Trophoblast cell (in vitro differentiated cells and primary cell): ENCODE measurements around the gene SIRPA.

ENCODE experiments used
- DNase-seq, 2 donors: peaks; one replicate each; pipeline ENCODE4 v3.0.0-alpha.2; 2016
- H2AFZ ChIP-seq: 2 replicates; pipeline ENCODE4 v1.6.1; 2013; ENCODE audit warnings: low read length, moderate library complexity, mild to moderate bottlenecking; ENCODE audit not compliant: insufficient read depth, poor library complexity
- H2AK5ac ChIP-seq: 2 replicates; pipeline ENCODE4 v1.6.1; 2013; ENCODE audit warnings: mild to moderate bottlenecking, low read length
- H2BK120ac ChIP-seq: 2 replicates; pipeline ENCODE4 v1.6.1; 2013; ENCODE audit warnings: low read length, mild to moderate bottlenecking, moderate library complexity; ENCODE audit not compliant: insufficient read depth, poor library complexity
- H2BK12ac ChIP-seq: 2 replicates; pipeline ENCODE4 v1.6.1; 2013; ENCODE audit warnings: mild to moderate bottlenecking, low read length, moderate library complexity
- H2BK5ac ChIP-seq: 2 replicates; pipeline ENCODE4 v1.6.1; 2013; ENCODE audit warnings: low read length, low read depth, moderate library complexity, mild to moderate bottlenecking; ENCODE audit not compliant: poor library complexity
- H3K14ac ChIP-seq: 2 replicates; pipeline ENCODE4 v1.6.1; 2013; ENCODE audit warnings: mild to moderate bottlenecking, low read length
- H3K18ac ChIP-seq: 2 replicates; pipeline ENCODE4 v1.6.1; 2013; ENCODE audit warnings: mild to moderate bottlenecking, low read length
- H3K23ac ChIP-seq: 2 replicates; pipeline ENCODE4 v1.6.1; 2013; ENCODE audit warnings: low read length
- H3K27ac ChIP-seq: 2 replicates; pipeline ENCODE4 v1.5.1; 2013; ENCODE audit warnings: low read depth, mild to moderate bottlenecking, inconsistent platforms, low read length, moderate library complexity
- H3K27me3 ChIP-seq: 2 replicates; pipeline ENCODE4 v1.6.1; 2013; ENCODE audit warnings: inconsistent platforms, mild to moderate bottlenecking, low read length, moderate library complexity; ENCODE audit not compliant: insufficient read depth
- H3K36me3 ChIP-seq, 2 experiments: 1 replicate in 1 of 2; 2 replicates in 1 of 2; pipeline ENCODE4 v1.6.1; 2013; ENCODE audit warnings: low read length in 2 of 2, mild to moderate bottlenecking in 2 of 2, moderate library complexity in 1 of 2; ENCODE audit not compliant: insufficient read depth in 2 of 2, control insufficient read depth in 1 of 2
- H3K4ac ChIP-seq: 2 replicates; pipeline ENCODE4 v1.6.1; 2013; ENCODE audit warnings: low read depth, mild to moderate bottlenecking, low read length, moderate library complexity
- H3K4me1 ChIP-seq, 2 experiments: 1 replicate in 1 of 2; 2 replicates in 1 of 2; pipeline ENCODE4 v1.6.1; 2013; ENCODE audit warnings: low read length in 2 of 2, mild to moderate bottlenecking in 2 of 2, moderate library complexity in 1 of 2; ENCODE audit not compliant: insufficient read depth in 2 of 2, control insufficient read depth in 1 of 2
- H3K4me2 ChIP-seq: 2 replicates; pipeline ENCODE4 v1.6.1; 2013; ENCODE audit warnings: inconsistent platforms, mild to moderate bottlenecking, low read length, moderate library complexity
- H3K4me3 ChIP-seq: 2 replicates; pipeline ENCODE4 v1.5.1; 2013; ENCODE audit warnings: mild to moderate bottlenecking, low read depth, low read length, inconsistent platforms
- H3K79me1 ChIP-seq: one replicate; pipeline ENCODE4 v1.6.1; 2013; ENCODE audit warnings: low read length
- H3K79me2 ChIP-seq: 2 replicates; pipeline ENCODE4 v1.6.1; 2013; ENCODE audit warnings: low read length, mild to moderate bottlenecking; ENCODE audit not compliant: control insufficient read depth, insufficient read depth, poor library complexity
- H3K9ac ChIP-seq: 2 replicates; pipeline ENCODE4 v1.6.1; 2013; ENCODE audit warnings: mild to moderate bottlenecking, low read length
- H3K9me3 ChIP-seq: 2 replicates; pipeline ENCODE4 v1.6.1; 2013; ENCODE audit warnings: low read depth, mild to moderate bottlenecking, control low read depth, inconsistent platforms, low read length; ENCODE audit not compliant: insufficient read depth
- H4K12ac ChIP-seq: 2 replicates; pipeline ENCODE4 v1.6.1; 2013; ENCODE audit warnings: low read depth, mild to moderate bottlenecking, low read length, moderate library complexity
- H4K8ac ChIP-seq: 2 replicates; pipeline ENCODE4 v1.6.1; 2013; ENCODE audit warnings: low read depth, mild to moderate bottlenecking, low read length, moderate library complexity
- H4K91ac ChIP-seq: one replicate; pipeline ENCODE4 v1.6.1; 2013; ENCODE audit warnings: low read depth, mild to moderate bottlenecking, low read length, moderate library complexity
- WGBS: extraction: QIAGEN DNeasy Blood & Tissue Kit; methylation state at CpG from one replicate; pipeline ENCODE4 v1.1.7; 2013; ENCODE audit warnings: missing lambda C conversion rate; ENCODE audit not compliant: insufficient read length, insufficient coverage; ENCODE audit errors: extremely low coverage; 5-methylcytosine and 5-hydroxymethylcytosine counted together

SIRPA gene

GRCh38 chr20:1937316-1937976 is 42.2 kb downstream of the SIRPA start:
- no peak for DNase-seq
- Histone ChIP-seq H3K14ac (no peak overlapping the region), H3K27me3 (no peaks in the 10 kb centered on the region), H3K23ac (no peak overlapping the region), H2BK12ac (no peak overlapping the region), H3K9me3 (no peaks in the 10 kb centered on the region), H2AK5ac (no peak overlapping the region), H3K4me1 (peaks cover 0 to 4% of the 10 kb centered on the region in 2 experiments), H3K79me1 (no peaks in the 10 kb centered on the region), H4K12ac (no peak overlapping the region), H3K27ac (no peak overlapping the region), H3K4me2 (no peak overlapping the region), H3K79me2 (no peaks in the 10 kb centered on the region), H3K4ac (no peak overlapping the region), H2BK5ac (no peak overlapping the region), H2AFZ (no peak overlapping the region), H2BK120ac (no peak overlapping the region), H3K4me3 (no peak overlapping the region), H4K8ac (no peak overlapping the region), H3K9ac (no peak overlapping the region), H3K18ac (no peak overlapping the region), H4K91ac (no peak overlapping the region), H3K36me3 (peaks cover 5 to 6% of the 10 kb centered on the region in 2 experiments)
- WGBS = no CpG with 5 or more reads among the region's 25 CpGs

- no peak overlapping the region for H4K91ac ChIP-seq
- H4K8ac ChIP-seq = no peak overlapping the region
- no peak overlapping the region for H2BK5ac ChIP-seq
- H2BK120ac ChIP-seq = no peak overlapping the region
- H3K36me3 ChIP-seq = peaks cover 5 to 6% of the 10 kb centered on the region in 2 experiments
- no peak overlapping the region for H4K12ac ChIP-seq
- no peak overlapping the region for H3K14ac ChIP-seq
- no peak overlapping the region for H2AFZ ChIP-seq
- H2BK12ac ChIP-seq = no peak overlapping the region
- no peaks in the 10 kb centered on the region for H3K79me1 ChIP-seq
- no CpG with 5 or more reads among the region's 14 CpGs for WGBS
- H3K23ac ChIP-seq = no peak overlapping the region
- H2AK5ac ChIP-seq = no peak overlapping the region
- no peak overlapping the region for H3K18ac ChIP-seq
- no peak overlapping the region for H3K9ac ChIP-seq
- no peak overlapping the region for H3K4ac ChIP-seq
- no peak for DNase-seq
- H3K4me2 ChIP-seq = no peak overlapping the region
- no peaks in the 10 kb centered on the region for H3K27me3 ChIP-seq
- H3K27ac ChIP-seq = no peak overlapping the region
- no peak overlapping the region for H3K4me3 ChIP-seq
- H3K9me3 ChIP-seq = no peaks in the 10 kb centered on the region
- H3K79me2 ChIP-seq = no peaks in the 10 kb centered on the region
- peaks cover 0 to 4% of the 10 kb centered on the region in 2 experiments for H3K4me1 ChIP-seq
Observed at GRCh38 chr20:1938464-1939269, 43.5 kb downstream of the SIRPA start.

GRCh38 chr20:1939270-1939595 is 44.0 kb downstream of the SIRPA start:
- no peak for DNase-seq
- Histone ChIP-seq H4K12ac (no peak overlapping the region), H3K9ac (no peak overlapping the region), H3K36me3 (peaks cover 5 to 6% of the 10 kb centered on the region in 2 experiments), H3K23ac (no peak overlapping the region), H3K79me2 (no peaks in the 10 kb centered on the region), H3K4ac (no peak overlapping the region), H3K9me3 (no peaks in the 10 kb centered on the region), H3K79me1 (no peaks in the 10 kb centered on the region), H3K4me2 (no peak overlapping the region), H2AK5ac (no peak overlapping the region), H2BK5ac (no peak overlapping the region), H3K4me1 (peaks cover 0 to 4% of the 10 kb centered on the region in 2 experiments), H3K27ac (no peak overlapping the region), H2BK12ac (no peak overlapping the region), H4K91ac (no peak overlapping the region), H2BK120ac (no peak overlapping the region), H2AFZ (no peak overlapping the region), H3K4me3 (no peak overlapping the region), H3K27me3 (no peaks in the 10 kb centered on the region), H3K18ac (no peak overlapping the region), H4K8ac (no peak overlapping the region), H3K14ac (no peak overlapping the region)
- no CpG with 5 or more reads among the region's 4 CpGs for WGBS

- Histone ChIP-seq H3K18ac (no peak overlapping the region), H3K14ac (no peak overlapping the region), H2BK120ac (no peak overlapping the region), H3K4ac (no peak overlapping the region), H2BK5ac (no peak overlapping the region), H4K8ac (no peak overlapping the region), H3K4me2 (no peak overlapping the region), H3K4me3 (no peak overlapping the region), H3K79me1 (no peaks in the 10 kb centered on the region), H2BK12ac (no peak overlapping the region), H3K27ac (no peak overlapping the region), H3K9me3 (no peaks in the 10 kb centered on the region), H4K12ac (no peak overlapping the region), H3K79me2 (no peaks in the 10 kb centered on the region), H3K9ac (no peak overlapping the region), H3K27me3 (no peaks in the 10 kb centered on the region), H3K4me1 (no peaks in the 10 kb centered on the region), H2AK5ac (no peak overlapping the region), H4K91ac (no peak overlapping the region), H3K23ac (no peak overlapping the region), H3K36me3 (peaks cover 5 to 6% of the 10 kb centered on the region in 2 experiments), H2AFZ (no peak overlapping the region)
- DNase-seq = no peak
- WGBS = no CpG with 5 or more reads among the region's 5 CpGs
Observed at GRCh38 chr20:1940581-1940980, 45.4 kb downstream of the SIRPA start.
